GM18861 (cell line): ENCODE results near the gene TRAK1.
A peak's percentile ranks its signal among the peaks of the same experiment; 100 is the strongest.

Experiments
- ATAC-seq: cut with Tn5 transposase; IDR thresholded peaks from one replicate; pipeline ENCODE4 v1.9.1; 2021; ENCODE audit not compliant: unreplicated experiment

Gene TRAK1

DNA sequence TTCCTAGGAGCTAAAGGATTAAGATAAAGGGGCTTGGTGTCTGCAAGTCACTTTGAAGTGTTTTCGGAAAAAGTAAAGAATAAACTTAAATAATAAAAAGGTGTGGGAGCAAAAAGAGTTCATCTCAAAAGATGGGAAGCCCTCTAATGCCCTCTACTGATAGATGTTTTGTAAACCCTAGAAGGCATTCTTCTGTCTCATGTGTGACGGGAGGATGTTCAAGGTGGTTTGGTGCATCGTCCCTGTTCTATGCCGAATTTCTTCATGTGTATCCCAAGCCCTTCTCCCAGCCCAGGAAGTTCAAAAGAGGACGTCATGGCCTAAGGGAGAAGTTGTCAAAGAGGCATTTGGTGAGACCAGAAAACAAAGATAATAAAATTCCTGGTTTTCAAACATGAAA, 137.6 kb downstream of the TRAK1 start:
- ATAC-seq: no peak

GRCh38 chr3:42229266-42229941, 138.2 kb downstream of the TRAK1 start:
- ATAC-seq: no peak

DNA sequence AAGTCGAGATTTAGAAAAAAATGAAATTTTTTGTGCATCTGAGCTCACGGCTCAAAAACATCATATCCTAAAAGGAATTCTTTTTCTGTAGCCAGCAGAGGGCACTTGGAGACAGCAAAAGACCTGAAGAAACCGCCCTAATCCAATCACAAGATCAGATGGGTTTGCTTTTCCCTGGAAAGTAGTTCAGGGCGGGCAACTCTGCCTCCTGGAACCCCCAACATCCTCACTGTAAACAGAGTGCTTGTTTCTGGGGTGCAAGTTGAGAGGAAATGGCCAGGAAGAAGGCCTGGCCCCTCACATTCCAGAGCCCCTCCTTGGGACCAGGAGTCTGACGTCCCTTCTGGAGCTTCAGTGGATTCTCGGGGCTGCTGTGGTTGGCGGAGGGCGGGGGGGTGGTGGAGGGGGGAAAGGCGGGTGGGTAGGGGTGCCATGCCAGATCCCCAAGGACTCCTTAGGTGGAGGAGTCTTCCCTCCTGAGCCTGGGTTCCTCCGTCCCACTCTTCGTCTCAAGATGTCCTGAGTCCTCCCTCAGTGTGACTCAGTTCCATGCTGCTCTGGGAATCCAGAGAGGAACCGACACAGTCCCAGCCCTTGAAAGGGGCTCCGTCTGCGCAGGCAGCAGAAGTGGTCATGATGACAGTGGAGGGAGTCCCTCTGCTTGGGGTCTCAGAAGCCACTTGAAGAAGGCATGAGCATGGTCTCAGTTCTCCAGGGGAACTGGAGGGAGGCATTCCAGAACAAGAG, 139.0 kb downstream of the TRAK1 start:
- no peak for ATAC-seq

GRCh38 chr3:42230860-42231259, 139.7 kb downstream of the TRAK1 start:
- ATAC-seq: no peak

- no peak for ATAC-seq
Observed at GRCh38 chr3:42235532-42235931, 144.4 kb downstream of the TRAK1 start.

- no peak for ATAC-seq
Observed at GRCh38 chr3:42236611-42237010, 145.5 kb downstream of the TRAK1 start.

- ATAC-seq: no peak
Observed at GRCh38 chr3:42246091-42246490, 154.9 kb downstream of the TRAK1 start.

- peak; percentile 56 for ATAC-seq
Observed at GRCh38 chr3:42247576-42248027, 156.4 kb downstream of the TRAK1 start.

DNA sequence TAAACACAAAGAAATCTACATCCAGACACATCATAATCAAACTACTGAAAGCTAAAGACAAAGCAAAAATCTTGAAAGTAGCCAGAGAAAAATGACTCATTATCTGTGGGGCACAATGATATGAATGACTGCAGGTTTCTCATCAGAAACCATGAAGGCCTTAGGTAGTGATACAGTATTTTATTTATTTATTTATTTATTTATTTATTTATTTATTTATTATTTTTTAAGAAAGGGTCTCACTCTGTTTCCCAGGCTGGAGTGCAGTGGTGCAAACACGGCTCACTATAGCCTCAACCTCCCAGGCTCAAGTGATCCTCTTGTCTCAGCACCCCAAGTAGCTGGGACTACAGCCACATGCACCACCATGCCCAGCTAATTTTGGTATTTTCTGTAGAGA, 159.6 kb downstream of the TRAK1 start:
- no peak for ATAC-seq

GRCh38 chr3:42254566-42254965, 163.4 kb downstream of the TRAK1 start:
- ATAC-seq: no peak

DNA sequence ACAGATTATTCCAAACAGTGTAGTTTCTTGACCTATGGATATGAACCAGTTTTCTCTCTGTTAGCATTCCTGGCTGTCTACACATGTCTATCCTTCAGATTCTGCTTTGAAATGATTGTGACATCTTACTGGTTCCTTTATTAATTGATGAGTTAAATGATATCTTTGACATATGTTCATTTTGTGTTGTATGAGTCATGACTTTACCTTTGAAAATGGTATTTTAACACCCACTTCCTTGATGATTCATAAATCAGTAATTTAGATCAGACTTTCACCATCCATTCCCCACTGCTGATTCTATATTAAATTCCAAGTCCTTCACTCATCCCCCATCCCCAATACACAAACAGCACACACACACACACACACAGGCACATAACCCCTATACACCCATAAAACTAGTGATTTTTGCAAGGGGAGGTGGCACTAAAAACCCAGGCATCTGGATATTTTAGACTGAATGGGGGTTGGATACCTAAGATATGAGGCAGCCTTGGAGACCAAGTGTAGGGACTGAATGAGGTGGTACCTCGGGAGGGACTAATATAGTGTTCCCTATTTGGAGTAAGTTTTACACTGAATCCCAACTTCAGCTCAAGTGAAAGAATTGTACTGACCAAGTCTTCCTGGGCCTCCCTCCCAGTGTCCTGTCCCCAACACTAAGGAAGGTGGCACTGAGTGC, 165.1 kb downstream of the TRAK1 start:
- ATAC-seq: no peak

DNA sequence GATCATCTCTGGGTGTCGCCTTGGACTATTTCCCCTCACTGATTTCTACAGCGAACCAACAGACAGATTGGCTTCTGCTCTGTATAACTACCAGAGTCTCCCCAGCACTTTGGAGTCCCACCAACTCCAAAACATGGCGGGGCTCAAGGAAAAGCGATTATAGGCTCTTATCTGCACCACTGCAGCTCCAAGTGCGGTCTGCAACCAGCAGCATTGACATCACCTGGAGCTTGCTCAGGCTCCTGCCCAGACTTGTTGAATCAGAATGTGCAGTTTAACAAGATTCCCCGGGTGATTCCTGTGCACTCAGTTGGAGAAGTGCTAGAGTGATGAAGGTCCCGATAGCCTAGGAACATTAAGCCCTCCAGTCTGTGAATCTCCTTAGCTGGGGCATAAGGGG, 165.8 kb downstream of the TRAK1 start:
- ATAC-seq: no peak

DNA sequence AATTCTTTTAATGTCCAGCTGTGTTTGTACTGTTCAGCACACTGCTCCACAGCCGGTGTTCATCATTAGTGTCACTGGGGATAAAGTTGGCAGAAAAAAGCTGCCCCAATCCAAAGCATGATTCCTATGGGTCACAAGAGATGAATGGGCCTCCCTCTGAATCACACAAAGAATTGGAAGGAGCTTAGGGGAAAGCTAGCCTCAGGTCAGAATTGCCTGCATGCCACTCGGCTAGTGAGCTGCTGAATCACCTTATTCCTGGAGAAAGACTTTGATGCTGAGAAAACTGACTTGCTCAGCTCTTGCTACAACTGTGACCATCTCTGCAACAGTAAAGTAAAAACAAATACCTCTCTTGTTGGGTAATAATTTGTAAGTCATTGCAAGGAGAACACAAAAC, 171.4 kb downstream of the TRAK1 start:
- no peak for ATAC-seq

DNA sequence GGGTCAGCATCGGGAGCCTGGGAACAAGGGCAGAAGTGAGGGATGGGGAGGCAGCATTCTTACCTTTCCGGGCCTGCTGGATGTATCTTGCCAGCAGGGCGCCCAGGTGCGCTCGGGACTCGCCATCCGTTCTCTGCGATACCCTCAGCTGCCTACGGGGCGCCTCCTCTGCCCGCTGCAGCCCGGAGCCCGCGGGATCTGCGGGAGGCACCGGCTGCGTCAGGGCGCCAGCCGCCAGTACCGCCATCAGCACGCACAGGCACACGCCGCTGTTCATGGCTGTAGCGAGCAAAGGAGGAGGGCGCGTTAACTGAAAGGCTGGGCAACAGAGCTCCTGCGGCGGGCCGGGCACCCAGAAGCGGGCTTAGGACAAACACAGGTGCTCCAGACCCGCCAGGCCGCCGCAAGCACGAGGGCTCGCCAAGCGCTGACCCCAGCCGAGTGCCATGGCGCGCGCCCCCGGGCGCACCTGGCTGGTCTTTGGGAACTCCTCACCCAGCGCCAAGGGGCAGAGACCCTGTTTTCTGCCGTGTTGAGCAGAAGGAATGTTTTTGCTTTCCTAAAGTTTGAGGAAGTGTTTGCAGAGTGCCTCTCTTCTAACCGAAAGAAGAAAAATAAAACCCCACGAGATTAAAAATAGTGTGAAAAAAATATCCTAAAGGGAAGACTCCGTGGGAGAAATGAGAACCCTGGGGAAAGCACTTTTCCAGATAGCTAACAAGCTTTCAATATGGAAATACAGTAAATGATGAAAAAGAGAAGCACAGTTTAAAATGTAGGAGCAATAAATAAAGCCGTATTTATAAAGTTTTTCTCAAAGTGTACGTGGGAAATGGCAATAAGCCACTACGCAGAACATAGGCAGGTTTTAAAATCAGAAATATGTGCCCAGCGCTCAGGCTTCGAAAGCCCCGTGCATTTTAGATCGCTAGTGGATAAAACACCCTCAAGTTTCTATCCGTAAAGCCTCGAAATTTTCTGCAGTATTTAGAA, 172.5 kb downstream of the TRAK1 start:
- no peak for ATAC-seq

GRCh38 chr3:42264399-42265058, 173.4 kb downstream of the TRAK1 start:
- ATAC-seq: no peak

DNA sequence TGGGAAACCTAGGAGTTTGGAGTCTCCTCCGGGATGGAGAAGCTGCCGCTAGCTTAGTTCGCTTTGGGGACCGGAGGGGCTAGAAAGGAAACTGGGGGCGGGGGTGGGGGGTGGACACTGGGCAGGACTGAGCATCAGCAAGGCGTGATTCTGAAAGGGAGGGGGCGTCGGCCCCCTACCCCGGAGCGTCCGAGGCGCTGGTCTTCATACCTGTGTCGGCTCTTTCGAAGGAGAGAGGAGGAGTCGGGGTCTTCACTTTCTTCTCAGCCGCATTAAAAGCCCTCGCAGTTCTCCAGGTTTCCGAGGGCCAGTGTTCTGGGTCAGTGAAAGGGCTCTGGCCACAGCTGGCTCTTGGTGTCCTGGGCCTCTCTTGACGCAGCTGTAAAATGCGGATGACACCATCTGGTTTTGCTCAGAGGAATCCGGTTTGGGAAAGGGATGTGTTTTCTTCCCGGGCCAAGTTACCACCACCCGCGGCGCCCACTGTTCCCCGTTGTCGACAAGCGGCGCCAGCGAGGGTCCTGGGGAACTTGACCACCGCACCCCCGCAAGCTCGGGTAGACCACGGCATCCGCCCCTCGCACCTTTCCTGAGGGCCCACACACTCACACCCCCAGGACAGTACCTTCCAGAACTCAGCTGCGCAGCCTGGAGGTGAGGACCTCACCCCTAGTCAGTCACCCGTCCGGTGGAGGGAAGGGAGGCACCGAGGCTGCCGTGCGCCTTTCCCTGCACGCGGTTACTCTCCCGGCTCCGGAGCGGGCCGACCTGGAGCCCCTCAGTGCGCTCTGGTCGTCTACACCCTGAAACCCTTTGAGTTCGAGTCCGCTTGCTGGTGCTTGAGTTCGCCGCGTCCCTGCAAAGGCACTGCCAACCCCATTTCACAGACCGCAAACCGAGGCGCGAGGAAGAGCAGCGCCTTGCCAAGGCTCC, 174.2 kb downstream of the TRAK1 start:
- no peak for ATAC-seq

GRCh38 chr3:42266085-42266484, 174.9 kb downstream of the TRAK1 start, which contains the start of gene CCK:
Gene CCK, minus strand, starts transcription at chr3:42266185. Its CDS starts 2,555 bp downstream, at chr3:42263630.
- no peak for ATAC-seq

GRCh38 chr3:42267878-42268277, 176.7 kb downstream of the TRAK1 start:
- no peak for ATAC-seq

GRCh38 chr3:42269647-42270046, 178.5 kb downstream of the TRAK1 start:
- no peak for ATAC-seq
